Thyroid gland (tissue), 4 donors: ENCODE measurements around the gene APBB2. TPM values are rescaled to one million over a fixed set of nuclear protein-coding genes. Genes with fewer than 3 reads are reported as not detected.
A peak's percentile ranks its signal among the peaks of the same experiment; 100 is the strongest.

Experiments
- DNase-seq, 2 donors: peaks; one replicate each; pipeline ENCODE4 v3.0.0-alpha.2; 2019
- H3K27ac ChIP-seq, 3 donors: fragments of 200-600 bp; sonication (generic); 1 replicate in 2 of 3; 2 replicates in 1 of 3; pipeline ENCODE4 v1.5.1; 2016 to 2019; ENCODE audit warnings: mild to moderate bottlenecking in 1 of 3, moderate library complexity in 1 of 3
- H3K27me3 ChIP-seq: fragments of 200-600 bp; sonication (generic); one replicate; pipeline ENCODE4 v1.5.1; 2019
- H3K36me3 ChIP-seq, 2 donors: fragments of 200-600 bp; sonication (generic); one replicate each; pipeline ENCODE4 v1.5.1; 2016 to 2019
- H3K4me1 ChIP-seq, 2 donors: fragments of 200-600 bp; sonication (generic); one replicate each; pipeline ENCODE4 v1.5.1; 2017 to 2019
- H3K4me3 ChIP-seq, 3 donors: fragments of 200-600 bp; sonication (generic); replicated peaks in 1 of 3; 1 replicate in 2 of 3; 2 replicates in 1 of 3; pipeline ENCODE4 v1.5.1; 2016; ENCODE audit warnings: mild to moderate bottlenecking in 1 of 3
- H3K9me3 ChIP-seq: fragments of 200-600 bp; sonication (generic); one replicate; pipeline ENCODE4 v1.5.1; 2017
- POLR2A ChIP-seq, 2 donors: fragments of 450-650 bp; IDR thresholded peaks; one replicate each; pipeline ENCODE4 v1.6.1; 2017; ENCODE audit warnings: antibody characterized with exemption in 2 of 2, mild to moderate bottlenecking in 2 of 2, moderate library complexity in 1 of 2
- WGBS, 2 donors: methylation state at CpG; one replicate each; pipeline ENCODE4 v1.1.5; 2017; 5-methylcytosine and 5-hydroxymethylcytosine counted together
- intact Hi-C: fragments of 100-400 bp; cut with DNase I; formaldehyde crosslinking; loops from one replicate; pipeline ENCODE4 v1.15.1; 2023
- total RNA-seq, 4 donors: library from RNA; depleted of rRNA; stranded (reverse); fragments of >200 nt; gene quantifications; one replicate each; pipeline ENCODE4 v1.2.3, GENCODE V29; 2016
- TF ChIP-seq, protein P1 (sequence below), 6 experiments: fragments of 200-600 bp in 3 of 6; fragments of 450-650 bp in 3 of 6; sonication (generic) in 3 of 6; IDR thresholded peaks; one replicate each; pipeline ENCODE4 v1.5.1; 2016 to 2019; ENCODE audit warnings: antibody characterized with exemption in 6 of 6, mild to moderate bottlenecking in 2 of 6, inconsistent platforms in 1 of 6, moderate library complexity in 1 of 6

The APBB2 gene
- total RNA-seq, 4 donors from 2014 or later = 174 to 253 (median 199) TPM

DNA sequence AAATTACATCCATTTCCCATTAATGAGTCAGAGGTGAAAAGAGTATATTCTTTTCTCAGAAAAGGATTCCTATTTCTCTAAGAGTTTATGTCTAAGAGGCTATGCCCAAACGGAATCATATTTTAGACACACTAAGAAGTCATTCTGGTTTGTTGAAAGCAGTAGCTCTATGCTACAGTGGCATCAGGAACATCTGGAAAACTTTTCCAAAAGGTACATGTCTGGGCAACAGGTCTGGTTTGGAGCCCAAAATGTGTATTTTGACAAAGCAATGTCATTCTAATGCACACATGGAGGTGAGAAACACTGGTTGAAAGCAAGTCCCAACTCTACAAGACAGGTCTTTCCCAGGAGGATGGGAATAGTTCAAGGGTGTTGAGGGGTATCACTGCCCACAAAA lies 56.1 kb downstream of the APBB2 start:
- 68 to 87% methylated on average over 1 of the region's 1 CpG for WGBS, 2 donors
- H3K27ac ChIP-seq = peak overlapping the region in 1 of 3 donors; percentile 7
- no peak for TF ChIP-seq POLR2A (IDR thresholded peaks at IDR 0.05)
- TF ChIP-seq, protein P1, sequence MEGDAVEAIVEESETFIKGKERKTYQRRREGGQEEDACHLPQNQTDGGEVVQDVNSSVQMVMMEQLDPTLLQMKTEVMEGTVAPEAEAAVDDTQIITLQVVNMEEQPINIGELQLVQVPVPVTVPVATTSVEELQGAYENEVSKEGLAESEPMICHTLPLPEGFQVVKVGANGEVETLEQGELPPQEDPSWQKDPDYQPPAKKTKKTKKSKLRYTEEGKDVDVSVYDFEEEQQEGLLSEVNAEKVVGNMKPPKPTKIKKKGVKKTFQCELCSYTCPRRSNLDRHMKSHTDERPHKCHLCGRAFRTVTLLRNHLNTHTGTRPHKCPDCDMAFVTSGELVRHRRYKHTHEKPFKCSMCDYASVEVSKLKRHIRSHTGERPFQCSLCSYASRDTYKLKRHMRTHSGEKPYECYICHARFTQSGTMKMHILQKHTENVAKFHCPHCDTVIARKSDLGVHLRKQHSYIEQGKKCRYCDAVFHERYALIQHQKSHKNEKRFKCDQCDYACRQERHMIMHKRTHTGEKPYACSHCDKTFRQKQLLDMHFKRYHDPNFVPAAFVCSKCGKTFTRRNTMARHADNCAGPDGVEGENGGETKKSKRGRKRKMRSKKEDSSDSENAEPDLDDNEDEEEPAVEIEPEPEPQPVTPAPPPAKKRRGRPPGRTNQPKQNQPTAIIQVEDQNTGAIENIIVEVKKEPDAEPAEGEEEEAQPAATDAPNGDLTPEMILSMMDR (IDR thresholded peaks at IDR 0.05) = no peak
- DNase-seq = no peak
- H3K9me3 ChIP-seq = no peaks in the 10 kb centered on the region
- no peak overlapping the region for H3K4me3 ChIP-seq
- no peaks in the 10 kb centered on the region for H3K27me3 ChIP-seq
- intact Hi-C loops = no loop called here
- no peaks in the 10 kb centered on the region for H3K36me3 ChIP-seq
- H3K4me1 ChIP-seq = peaks cover 24 to 38% of the 10 kb centered on the region in 2 donors

DNA sequence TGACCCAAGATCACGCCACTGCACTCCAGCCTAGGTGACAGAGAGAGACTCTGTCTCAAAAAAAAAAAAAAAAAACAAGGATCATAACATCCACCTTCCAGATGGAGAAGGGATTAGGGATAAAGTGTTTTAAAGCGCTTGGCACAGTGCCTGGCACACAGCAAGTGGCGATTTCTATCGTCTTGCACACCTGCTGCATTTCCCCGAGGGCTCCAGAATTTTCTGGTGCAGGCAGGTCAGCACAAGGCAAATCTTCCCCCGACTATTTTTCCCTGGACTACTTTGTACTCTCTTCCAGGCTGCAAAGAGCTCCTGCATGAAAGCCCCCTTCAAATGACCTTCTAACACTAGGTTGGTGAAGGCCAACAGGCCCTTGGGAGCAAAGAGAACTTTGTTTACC lies 57.3 kb downstream of the APBB2 start:
- peak overlapping the region in 1 of 3 donors; percentile 57 for H3K27ac ChIP-seq

DNA sequence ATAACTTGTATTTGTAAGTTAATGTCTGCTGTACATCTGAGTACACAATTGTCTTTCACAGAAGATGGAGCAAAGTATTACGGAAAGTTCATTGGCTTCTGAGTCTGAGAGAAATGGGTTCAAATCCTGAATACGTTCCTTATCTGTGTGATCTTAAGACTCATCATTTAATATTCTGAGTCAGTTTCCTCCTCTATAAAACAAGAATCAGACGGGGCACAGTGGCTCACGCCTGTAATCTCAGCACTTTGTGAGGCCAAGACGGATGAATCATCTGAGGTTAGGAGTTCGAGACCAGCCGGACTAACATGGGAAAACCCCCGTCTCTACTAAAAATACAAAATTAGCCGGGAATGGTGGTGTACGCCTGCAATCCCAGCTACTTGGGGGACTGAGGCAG lies 57.8 kb downstream of the APBB2 start:
- H3K4me3 ChIP-seq = no peak overlapping the region
- no peaks in the 10 kb centered on the region for H3K27me3 ChIP-seq
- WGBS, 2 donors = 76 to 87% methylated on average over 10 of the region's 10 CpGs
- no peaks in the 10 kb centered on the region for H3K9me3 ChIP-seq
- intact Hi-C loops = no loop called here
- peak overlapping the region in 2 of 3 donors; percentile 57 to 75 for H3K27ac ChIP-seq
- no peaks in the 10 kb centered on the region for H3K36me3 ChIP-seq
- TF ChIP-seq POLR2A (IDR thresholded peaks at IDR 0.05) = no peak
- TF ChIP-seq, protein P1 (IDR thresholded peaks at IDR 0.05) = no peak
- DNase-seq = no peak
- H3K4me1 ChIP-seq = peaks cover 24 to 38% of the 10 kb centered on the region in 2 donors

More for the DNA sequence above, 57.3 kb downstream of the APBB2 start:
- Histone ChIP-seq H3K36me3 (no peaks in the 10 kb centered on the region), H3K4me1 (peaks cover 24 to 38% of the 10 kb centered on the region in 2 donors), H3K27me3 (no peaks in the 10 kb centered on the region), H3K4me3 (no peak overlapping the region), H3K9me3 (no peaks in the 10 kb centered on the region)
- DNase-seq = no peak
- intact Hi-C loops = no loop called here
- TF ChIP-seq POLR2A (IDR thresholded peaks at IDR 0.05) = no peak
- TF ChIP-seq, protein P1 (IDR thresholded peaks at IDR 0.05) = no peak
- 85 to 89% methylated on average over 6 of the region's 6 CpGs for WGBS, 2 donors

DNA sequence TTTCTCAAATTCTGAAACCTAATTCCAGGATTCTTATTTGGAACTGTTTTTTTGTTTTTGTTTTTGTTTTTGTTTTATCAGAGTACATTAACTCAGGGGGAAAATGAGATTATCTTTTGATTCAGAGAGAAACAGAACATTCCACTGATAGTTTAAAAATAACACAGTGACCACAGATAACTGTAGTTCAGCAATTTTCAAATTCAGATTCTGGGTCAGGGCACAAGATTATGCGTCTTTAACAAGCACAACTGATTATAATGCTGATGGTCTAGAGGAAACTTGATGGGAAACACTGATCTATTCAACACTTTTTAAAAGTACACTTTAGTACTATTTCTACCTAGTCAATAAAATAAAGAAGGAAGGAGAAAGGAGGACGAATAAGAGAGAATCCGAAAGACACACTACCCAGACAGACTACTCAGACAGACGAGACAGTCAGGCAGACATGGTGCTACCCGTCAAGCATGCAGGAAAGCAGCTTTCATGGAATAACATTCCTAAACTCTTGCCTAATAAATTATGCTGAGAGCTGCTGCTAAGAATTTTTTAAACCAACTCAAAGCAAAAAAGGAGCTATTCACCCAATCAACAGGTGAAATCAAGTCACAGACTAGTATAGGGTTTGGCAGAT lies 59.0 kb downstream of the APBB2 start:
- no peaks in the 10 kb centered on the region for H3K9me3 ChIP-seq
- DNase-seq = peak; percentile 42 to 46
- no peak overlapping the region for H3K4me3 ChIP-seq
- intact Hi-C loops = no loop called here
- TF ChIP-seq POLR2A (IDR thresholded peaks at IDR 0.05) = no peak
- TF ChIP-seq, protein P1 (IDR thresholded peaks at IDR 0.05) = no peak
- H3K4me1 ChIP-seq = peaks cover 26 to 32% of the 10 kb centered on the region in 2 donors
- H3K36me3 ChIP-seq = no peaks in the 10 kb centered on the region
- peak overlapping the region; percentile 33 to 75 (median 57) for H3K27ac ChIP-seq
- no peaks in the 10 kb centered on the region for H3K27me3 ChIP-seq
- WGBS, 2 donors = 42% methylated on average over 5 of the region's 5 CpGs

DNA sequence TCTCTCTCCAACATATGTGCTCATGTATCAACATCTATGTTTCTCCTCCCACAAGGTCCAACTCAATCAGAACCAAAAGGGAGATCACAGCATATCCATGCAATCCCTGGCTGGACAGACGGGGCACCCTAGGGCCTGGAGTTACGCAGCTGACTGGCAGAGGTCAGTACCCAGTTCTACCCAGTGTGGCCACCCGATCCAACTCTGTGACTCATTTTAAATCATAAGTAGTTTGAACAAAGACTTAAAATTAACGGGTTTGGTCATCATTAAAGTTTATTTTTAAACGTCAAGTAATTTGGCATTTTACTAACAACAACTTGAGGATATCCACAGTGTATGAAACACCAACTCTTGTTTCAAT lies 59.5 kb downstream of the APBB2 start:
- Histone ChIP-seq H3K27ac (peak overlapping the region; percentile 41 to 75 (median 57)), H3K27me3 (no peaks in the 10 kb centered on the region), H3K36me3 (no peaks in the 10 kb centered on the region), H3K4me1 (peaks cover 28% of the 10 kb centered on the region in 2 donors), H3K9me3 (no peaks in the 10 kb centered on the region), H3K4me3 (no peak overlapping the region)
- intact Hi-C loops = no loop called here
- TF ChIP-seq POLR2A (IDR thresholded peaks at IDR 0.05) = no peak
- TF ChIP-seq, protein P1 (IDR thresholded peaks at IDR 0.05) = no peak
- 72 to 86% methylated on average over 5 of the region's 5 CpGs for WGBS, 2 donors
- DNase-seq = no peak
